GM12873 (cell line): ENCODE measurements around the gene CYTIP.

Source experiments
- TF ChIP-seq, protein P1 (sequence below): IDR thresholded peaks from 2 replicates; pipeline ENCODE4 v1.5.1; 2012; ENCODE audit warnings: low read depth, mild to moderate bottlenecking, moderate library complexity, low read length, control low read depth; ENCODE audit not compliant: insufficient read depth; ENCODE audit errors: missing control alignments

The CYTIP gene

DNA sequence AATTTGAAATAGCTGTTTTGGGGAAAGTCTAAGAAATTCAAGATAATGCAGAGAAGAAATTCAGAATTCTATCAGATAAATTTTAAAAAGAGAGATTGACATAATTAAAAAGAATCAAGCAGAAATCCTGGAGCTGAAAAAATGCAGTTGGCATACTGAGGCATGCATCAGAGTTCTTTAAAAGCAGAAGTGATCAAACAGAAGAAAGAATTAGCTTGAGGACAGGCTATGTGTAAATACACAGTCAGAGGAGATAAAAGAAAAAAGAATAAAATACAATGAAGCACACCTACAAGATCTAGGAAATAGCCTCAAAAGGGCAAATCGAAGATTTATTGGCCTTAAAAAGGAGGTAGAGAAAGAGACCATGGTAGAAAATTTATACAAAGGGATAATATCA is 57.1 kb downstream of the CYTIP start:
- TF ChIP-seq, protein P1, sequence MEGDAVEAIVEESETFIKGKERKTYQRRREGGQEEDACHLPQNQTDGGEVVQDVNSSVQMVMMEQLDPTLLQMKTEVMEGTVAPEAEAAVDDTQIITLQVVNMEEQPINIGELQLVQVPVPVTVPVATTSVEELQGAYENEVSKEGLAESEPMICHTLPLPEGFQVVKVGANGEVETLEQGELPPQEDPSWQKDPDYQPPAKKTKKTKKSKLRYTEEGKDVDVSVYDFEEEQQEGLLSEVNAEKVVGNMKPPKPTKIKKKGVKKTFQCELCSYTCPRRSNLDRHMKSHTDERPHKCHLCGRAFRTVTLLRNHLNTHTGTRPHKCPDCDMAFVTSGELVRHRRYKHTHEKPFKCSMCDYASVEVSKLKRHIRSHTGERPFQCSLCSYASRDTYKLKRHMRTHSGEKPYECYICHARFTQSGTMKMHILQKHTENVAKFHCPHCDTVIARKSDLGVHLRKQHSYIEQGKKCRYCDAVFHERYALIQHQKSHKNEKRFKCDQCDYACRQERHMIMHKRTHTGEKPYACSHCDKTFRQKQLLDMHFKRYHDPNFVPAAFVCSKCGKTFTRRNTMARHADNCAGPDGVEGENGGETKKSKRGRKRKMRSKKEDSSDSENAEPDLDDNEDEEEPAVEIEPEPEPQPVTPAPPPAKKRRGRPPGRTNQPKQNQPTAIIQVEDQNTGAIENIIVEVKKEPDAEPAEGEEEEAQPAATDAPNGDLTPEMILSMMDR = no peak

DNA sequence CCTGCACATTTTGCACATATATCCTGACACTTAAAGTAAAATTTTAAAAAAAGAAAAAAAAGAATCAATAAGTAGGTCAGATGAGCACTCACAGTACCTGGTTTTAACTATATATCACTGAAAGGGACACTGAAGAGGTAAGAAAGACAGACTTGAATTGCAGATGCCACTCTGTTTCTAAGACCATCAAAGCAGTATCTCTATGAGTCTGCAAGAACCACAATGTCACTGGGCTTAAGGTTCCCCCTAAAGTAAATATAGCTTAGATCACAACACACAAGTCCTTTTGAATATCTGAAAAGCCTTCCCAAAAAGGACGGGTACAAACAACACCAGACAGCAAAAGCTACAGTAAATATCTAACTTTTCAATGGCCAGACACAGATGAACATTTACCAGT is 57.6 kb downstream of the CYTIP start:
- TF ChIP-seq, protein P1 = no peak

DNA sequence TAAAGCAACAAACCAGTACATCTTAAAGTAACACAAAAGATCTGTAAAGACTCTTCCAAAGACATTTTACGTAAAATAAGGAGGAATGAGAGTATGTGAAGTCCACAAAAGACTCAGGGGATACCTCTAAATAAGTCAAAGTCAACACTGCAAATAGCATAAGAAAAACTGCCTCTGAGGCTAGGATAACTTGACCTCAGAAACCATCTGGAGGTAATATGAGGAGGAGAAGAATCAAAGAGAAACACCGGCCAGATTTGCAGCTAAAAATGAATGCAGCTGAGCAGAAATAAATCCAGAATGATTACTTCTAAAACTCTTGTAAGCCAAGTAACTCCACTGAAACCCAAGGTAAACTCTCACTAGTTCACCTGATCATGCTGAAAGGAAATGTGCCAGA is 66.0 kb downstream of the CYTIP start:
- TF ChIP-seq, protein P1 = no peak

DNA sequence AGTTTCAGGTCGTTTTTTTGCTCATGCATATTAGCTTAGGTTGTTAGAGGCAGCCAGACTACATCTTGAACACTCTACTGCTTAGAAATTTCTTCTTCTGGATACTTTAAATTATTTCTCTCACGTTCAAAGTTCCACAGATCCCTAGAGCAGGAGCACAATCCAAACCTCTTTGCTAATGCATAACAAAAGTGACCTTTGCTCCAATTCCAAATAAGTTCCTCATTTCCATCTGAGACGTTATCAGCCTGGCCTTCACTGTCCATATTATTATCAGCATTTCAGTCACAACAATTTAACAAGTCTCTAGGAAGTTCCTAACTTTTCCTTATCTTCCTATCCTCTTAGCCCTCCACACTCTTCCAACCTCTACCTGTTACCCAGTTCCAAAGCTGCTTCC is 67.8 kb downstream of the CYTIP start:
- TF ChIP-seq, protein P1 = no peak

DNA sequence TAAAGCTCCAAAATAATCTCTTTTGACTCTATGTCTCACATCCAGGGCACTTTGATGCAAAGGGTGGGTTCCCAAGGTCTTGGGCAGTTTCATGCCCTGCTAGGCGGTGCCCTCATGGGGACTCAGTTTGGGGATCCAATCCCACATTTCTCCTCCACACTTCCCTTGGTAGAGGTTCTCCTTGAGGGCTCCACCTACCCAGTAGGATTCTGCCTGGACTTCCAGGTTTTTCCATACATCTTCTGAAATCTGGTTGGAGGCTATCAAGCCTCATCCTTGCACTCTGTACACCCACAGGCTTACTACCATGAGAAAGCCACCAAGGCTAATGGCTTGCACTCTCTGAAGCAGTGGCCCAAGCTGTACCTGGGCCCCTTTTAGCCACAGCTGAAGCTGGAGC is 68.5 kb downstream of the CYTIP start:
- TF ChIP-seq, protein P1 = no peak

DNA sequence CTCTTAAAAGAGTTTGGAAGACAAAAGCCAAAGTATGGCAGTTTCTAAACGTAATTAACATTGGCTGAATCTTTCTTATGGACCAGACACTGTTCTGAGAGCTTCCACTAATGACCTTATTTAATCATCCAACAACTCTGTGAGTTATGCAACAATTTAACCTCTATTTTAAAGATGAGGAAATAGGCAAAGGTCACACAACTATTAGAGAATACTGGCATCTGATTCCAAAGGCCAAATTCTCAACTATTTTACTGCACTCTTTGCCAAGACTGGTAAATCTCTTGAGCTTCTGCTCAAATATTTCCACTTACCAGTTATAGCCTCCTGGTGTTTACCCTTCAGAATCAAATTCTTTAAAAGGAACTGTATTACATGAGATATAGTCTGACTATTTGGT is 76.2 kb downstream of the CYTIP start:
- TF ChIP-seq, protein P1 = no peak
